GM21576 (cell line): ENCODE data around the gene VPREB1.
"Not testable (repeated sequence)": the region's sequence is repeated elsewhere in the genome, so short reads cannot be mapped to it uniquely, and the experiment has no call there.

Source experiments
- ATAC-seq: cut with Tn5 transposase; IDR thresholded peaks from one replicate; pipeline ENCODE4 v1.9.1; 2021; ENCODE audit warnings: mild to moderate bottlenecking, moderate library complexity; ENCODE audit not compliant: unreplicated experiment

The VPREB1 gene

DNA sequence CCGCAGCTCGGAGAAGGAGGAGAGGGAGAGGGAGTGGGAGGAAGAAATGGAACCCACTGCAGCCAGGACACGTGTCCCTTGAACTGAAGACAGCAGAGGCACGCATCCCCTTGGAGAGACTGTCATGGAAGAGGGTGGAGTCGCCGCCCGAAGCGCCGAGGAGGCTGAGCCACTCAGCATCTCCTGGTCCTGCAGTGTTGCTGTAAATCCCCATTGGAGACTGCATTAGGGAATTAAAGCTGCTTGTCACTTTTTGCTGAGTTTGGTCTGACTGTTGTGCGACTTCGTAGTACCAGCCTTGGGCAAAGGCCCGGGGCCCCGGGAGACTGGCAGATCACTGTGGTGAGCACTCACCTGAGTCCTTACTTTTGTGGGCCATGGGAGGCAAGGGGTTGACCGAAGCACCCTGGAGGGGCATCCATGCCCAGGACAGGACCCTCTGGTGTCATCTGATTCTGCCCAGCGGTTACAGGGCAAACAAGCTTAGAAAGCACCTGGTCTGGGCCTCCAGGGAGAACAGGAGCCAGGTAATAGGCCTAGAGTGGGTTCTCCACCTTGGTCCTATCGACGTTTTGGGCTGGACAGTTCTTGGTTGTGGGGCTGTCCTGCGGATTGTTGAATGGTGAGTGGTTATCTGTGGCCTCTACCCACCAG, 797 bp downstream of the VPREB1 start:
- no peak for ATAC-seq

DNA sequence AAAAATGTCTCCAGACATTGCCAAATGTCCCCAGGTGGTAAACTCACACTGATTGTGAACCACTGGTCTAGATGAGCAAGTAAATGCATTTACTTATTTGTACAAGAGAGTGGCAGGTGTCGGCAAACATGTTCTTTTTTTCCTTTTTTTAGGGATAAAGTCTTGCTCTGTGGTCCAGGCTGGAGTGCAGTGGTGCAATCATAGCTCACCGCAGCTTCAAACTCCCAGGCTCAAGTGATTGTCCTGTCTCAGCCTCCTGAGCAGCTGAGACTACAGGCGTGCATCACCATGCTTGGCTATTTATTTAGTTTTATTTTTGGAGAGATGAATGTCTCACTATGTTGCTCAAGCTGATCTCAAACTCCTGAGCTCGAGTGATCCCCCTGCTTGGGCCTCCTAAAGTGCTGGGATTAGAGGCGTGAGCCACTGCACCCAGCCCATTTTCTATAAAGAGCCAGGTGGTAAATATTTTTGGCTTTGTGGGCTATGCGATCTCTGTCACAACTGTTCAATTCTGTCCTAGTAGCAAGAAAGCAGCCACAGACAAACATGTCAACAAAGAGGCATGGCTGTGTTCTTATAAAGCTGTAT, 1.4 kb downstream of the VPREB1 start:
- no peak for ATAC-seq

DNA sequence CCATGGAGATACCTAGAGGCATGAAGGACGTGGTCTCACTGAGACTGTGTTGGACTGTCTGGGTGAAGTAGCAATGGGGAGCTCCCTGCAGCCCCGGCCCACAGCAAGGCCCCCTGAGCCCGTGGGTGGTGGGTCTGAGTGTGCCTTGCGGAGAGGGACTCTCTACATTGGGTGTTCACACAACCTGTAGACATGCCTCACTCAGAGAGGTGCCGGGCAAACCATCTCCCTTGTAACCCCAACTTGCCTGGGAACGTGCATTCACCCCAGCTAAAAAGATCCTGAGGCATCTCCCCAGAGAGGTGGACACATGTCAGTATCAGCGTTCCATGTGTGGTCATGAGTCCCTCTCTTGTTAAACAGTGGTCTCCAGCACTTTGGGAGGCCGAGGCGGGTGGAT, 2.1 kb downstream of the VPREB1 start:
- ATAC-seq: no peak

DNA sequence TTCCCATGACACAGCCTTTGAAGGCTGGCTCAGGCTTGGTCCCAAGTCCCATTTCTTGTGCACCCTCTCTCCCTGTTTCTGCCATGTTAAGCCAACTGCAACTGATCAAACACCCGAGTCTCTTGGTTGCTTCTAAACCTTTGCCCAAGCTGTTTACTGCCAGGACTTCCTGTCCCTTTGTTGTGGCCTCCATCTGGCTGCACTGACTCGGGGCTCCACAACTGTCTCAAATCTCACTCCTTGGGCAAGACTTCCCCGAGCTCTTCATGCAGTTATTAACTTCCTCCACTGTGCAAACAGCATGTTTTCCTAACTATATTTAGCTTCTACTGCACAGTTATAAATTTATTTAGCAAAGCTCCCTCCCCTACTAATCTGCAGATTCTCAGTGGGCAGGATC, 4.3 kb downstream of the VPREB1 start:
- ATAC-seq: no peak

DNA sequence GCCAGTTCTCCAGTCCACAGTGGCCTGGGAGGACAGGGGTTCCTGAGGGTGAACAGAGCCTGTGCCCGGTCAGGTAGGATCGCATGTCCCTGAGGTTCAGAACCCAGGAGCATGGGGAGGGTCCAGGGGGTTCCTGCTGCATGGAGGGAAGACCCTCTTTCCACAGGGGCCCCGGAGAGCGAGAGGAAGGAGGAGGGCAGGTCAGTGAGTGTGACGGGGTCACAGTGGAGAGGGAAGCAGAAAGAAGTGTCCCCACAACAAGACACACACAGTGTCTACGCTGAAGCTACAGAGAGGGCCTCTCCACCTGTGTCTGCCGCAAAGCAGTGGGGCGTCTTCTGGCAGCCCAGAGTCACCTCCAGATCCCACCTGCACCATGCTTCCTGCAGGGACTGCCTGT, 6.1 kb downstream of the VPREB1 start:
- ATAC-seq: not testable (repeated sequence)

DNA sequence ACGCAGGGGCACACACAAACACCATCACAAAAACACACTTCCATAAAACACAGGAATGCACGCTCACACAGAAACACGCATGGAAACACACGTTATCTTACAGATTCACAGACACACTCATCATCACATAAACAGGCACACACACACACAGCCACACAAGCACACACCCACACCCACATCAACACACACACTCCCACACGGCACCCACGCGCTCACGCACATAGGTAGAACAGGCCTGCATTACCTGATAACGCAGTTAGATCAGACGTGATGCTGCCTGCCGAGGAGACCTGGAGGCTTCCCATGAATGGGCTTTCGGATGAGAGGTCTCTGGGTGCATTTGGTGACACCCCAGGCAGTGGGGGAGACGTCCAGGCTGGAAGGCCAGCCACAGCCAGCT, 11.5 kb downstream of the VPREB1 start:
- ATAC-seq: not testable (repeated sequence)

DNA sequence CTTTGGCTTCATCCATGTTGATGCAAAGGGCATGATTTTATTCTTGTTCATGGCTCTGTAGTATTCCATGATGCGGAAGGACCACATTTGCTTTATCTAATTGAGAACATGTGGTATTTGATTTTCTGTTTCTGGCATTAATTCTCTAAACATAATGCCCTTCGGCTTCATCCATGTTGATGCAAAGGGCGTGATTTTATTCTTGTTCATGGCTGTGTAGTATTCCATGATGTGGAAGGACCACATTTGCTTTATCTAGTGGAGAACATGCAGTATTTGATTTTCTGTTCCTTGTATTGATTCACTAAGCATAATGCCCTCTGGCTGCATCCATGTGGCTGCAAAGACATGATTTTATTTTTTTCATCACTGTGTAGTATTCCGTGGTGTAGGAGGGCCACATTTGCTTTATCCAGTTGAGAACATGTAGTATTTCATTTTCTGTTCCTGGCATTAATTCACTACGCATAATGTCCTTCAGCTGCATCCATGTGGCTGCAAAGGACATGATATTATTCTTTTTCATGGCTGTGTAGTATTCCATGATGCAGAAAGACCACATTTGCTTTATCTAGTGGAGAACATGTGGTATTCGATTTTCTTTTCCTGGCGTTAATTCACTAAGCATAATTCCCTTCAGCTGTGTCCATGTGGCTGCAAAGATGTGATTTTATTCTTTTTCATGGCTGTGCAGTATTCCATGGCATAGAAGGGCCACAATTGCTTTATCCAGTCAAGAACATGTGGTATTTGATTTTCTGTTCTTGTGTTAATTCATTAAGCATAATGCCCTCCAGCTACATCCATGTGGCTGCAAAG, 14.2 kb downstream of the VPREB1 start:
- not testable (repeated sequence) for ATAC-seq

DNA sequence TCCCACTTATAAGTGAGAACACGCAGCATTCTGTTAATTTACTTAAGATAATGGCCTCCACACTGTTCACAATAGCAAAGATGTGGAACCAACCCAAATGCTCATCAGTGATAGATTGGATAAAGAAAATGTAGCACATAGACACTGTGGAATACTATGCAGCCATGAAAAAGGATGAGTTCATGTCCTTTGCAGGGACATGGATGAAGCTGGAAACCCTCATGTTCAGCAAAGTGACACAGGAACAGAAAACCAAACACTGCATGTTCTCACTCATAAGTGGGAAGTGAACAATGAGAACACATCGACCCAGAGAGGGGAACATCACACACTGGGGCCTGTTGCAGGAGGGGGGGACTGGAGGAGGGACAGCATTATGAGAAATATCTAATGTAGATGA, 15.6 kb downstream of the VPREB1 start:
- ATAC-seq: not testable (repeated sequence)

DNA sequence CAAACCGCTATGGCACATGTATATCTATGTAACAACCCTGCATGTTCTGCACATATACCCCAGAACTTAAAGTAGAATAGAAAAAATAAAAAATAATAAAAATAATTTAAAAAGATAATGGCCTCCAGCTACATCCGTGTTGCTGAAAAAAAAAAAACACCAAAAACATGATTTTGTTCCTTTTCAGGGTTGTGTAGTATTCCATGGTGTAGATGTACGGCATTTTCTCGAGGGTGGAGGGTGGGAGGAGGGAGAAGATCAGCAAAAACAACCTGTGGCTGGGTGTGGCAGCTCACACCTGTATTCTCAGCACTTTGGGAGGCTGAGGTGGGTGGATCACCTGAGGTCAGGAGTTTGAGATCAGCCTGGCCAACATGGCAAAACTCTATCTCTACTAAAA, 16.0 kb downstream of the VPREB1 start:
- not testable (repeated sequence) for ATAC-seq

DNA sequence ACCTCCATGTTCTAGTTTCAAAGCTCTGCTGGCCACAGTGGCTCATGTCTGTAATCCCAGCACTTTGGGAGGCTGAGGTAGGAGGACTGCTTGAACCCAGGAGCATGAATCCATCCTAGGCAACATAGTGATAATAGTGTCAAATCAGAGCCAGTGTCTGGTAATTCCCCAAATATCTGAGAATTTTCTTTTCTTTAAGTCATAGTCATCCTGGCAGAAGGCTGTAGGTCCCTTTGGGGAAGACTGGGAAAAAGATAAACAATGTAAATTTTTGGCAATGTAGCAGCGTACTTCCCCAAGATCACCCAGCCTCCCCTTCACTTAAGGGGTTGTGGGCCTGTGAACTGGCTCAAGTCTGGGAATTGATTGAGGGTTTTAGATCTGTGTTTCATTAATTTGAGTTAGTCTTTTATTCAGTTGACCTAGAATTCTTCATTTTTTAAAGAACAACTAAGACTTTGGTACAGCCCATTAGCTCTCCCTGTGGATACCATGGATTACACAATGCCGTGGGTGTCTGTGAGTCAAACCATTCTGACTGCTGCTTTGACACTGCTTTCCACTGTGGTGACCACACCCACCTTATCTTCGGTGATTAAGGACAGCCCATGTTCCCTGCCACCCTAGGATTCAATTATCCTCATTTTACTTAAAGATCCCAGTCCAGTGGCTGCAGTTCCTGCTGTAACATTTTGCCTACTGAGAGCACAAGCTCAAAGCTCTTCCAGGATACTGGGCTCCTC, 17.9 kb downstream of the VPREB1 start:
- not testable (repeated sequence) for ATAC-seq

DNA sequence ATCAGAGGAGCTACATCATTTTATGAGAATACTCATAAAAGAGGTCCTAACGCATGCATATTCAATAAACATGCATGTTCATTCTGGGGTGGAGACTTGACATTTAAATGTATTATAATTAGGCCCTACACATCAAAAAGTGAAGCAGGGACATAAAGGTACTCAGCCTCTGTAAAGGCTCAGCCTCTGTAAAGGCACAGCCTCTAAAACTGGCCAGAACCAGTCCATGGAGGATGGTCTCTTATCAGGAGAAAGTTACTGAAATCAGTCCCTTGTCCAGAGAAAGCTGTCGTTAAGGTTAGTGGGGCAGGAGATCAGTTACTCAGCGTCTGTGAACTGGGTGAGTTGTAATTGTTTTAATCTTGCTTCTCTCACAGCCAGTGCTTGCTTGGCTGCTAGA, 19.2 kb downstream of the VPREB1 start:
- ATAC-seq: not testable (repeated sequence)

DNA sequence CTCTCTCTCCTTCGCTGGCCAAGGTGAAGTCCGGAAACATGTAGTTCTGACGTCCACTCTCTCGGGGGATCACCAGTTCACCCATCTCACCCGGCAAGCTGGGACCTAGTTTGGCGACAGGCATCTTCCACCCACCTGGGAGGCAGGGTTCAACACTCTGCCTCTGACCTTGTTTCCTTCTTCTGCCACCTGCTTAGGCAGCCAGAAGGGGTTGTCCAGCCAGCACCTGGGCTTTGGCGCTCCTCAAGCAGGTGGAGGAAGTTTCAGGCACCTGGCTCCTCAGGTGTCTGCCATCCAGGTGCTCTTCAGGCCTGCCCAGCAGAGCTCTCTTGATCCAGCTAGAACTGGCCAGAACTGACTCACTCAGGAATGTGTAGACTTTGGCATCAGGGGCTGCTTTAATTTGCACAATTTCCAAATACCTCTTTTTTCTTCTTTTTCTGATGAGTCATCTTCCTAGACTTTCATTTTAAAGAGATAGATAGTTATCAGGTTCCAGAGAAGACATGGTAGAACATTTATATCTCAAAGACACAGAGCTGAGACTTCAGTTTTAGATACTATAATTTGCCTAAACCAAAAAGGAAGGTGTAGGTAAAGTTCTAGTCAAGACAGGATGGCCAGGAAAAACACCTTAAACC, 25.6 kb downstream of the VPREB1 start:
- not testable (repeated sequence) for ATAC-seq

DNA sequence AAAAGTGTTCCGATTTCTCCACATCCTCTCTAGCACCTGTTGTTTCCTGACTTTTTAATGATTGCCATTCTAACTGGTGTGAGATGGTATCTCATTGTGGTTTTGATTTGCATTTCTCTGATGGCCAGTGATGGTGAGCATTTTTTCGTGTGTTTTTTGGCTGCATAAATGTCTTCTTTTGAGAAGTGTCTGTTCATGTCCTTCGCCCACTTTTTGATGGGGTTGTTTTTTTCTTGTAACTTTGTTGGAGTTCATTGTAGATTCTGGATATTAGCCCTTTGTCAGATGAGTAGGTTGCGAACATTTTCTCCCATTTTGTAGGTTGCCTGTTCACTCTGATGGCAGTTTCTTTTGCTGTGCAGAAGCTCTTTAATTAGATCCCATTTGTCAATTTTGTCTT, 32.8 kb downstream of the VPREB1 start:
- not testable (repeated sequence) for ATAC-seq

DNA sequence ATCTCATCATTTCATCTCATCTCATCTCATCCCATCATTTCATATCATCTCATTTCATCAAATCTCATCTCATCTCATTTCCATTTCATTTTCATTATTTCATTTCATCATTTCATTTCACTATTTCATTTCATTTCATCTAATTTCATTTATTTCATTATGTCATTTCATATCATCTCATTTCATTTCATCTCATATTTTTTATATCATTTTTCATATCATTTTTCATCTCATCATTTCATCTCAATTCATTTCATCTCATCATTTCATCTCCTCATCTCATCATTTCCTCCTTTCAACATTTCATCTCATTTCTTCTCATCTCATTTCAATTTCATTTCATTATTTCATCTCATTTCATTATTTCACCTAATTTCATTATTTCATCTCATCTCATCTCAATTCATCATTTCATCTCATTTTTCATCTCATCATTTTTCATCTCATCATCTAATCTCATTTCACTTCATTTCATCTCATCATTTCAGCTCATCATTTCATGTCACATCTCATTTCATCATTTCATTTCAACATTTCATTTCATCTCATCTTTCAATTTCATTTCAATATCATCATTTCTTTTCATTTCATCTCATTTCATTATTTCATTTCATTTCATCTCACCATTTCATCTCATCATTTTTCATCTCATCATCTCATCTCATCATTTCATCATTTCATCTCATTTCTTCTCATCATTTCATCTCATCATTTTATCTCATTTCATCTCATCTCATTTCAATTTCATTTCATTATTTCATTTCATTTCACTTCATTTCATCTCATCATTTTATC, 40.6 kb downstream of the VPREB1 start:
- ATAC-seq: not testable (repeated sequence)

DNA sequence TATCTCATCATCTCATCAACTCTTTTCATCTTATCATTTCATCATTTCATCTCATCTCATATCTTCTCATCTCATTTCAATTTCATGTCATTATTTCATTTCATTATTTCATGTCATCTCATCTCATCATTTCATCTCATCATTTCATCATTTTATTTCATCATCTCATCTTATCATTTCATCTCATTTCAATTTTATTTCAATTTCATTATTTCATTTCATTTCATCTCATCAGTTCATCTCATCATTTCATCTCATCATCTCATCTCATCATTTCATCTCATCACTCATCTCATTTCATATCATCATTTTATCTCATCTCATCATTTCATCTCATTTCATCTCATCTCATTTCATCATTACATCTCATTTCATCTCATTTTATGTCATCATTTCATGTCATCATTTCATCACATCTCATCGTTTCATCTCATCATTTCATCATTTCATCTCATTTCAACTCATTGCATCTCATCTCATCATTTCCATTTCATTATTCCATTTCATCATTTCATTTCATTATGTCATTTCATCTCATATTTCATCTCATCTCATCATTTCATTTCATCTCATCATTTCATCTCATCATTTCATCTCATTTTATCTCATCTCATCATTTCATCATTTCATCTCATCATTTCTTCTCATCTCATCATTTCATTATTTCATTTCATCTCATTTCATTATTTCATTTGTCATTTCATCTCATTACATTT, 42.0 kb downstream of the VPREB1 start:
- not testable (repeated sequence) for ATAC-seq

DNA sequence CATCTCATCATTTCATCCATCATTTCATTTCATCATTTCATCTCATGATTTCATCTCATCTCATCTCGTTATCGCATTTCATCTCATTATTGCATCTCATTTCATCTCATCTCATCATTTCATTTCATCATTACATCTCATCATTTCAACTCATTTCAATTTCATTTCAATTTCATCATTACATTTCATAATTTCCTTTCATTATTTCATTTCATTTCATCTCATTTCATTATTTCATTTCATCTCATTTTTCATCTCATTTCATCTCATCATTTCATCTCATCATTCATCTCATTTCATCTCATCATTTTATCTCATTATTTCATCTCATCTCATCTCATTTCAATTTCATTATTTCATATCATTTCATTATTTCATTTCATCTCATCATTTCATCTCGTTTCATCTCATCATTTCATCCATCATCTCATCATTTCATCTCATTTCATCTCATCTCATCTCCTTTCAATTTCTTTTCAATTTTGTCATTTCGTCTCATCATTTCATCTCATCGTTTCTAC, 42.6 kb downstream of the VPREB1 start:
- not testable (repeated sequence) for ATAC-seq

DNA sequence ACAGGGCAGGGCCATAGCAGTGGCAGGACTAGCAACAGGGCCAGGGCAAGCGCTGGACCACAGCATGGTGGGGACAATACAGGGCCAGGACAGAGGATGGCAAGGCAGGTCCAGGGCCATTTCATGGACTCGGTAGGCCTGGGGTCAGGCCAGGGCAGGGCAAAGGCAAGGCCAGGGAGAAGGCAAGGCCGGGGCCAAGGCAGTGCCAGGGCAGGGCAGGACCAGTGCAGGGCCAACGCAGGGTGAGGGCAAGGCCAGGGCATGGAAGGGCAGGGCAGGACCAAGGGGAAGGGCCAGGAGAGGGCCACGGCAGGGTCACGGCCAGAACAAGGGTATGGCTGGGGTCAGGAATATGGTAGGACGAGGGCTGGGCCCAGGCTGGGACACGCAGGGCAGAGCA, 45.1 kb downstream of the VPREB1 start:
- not testable (repeated sequence) for ATAC-seq

DNA sequence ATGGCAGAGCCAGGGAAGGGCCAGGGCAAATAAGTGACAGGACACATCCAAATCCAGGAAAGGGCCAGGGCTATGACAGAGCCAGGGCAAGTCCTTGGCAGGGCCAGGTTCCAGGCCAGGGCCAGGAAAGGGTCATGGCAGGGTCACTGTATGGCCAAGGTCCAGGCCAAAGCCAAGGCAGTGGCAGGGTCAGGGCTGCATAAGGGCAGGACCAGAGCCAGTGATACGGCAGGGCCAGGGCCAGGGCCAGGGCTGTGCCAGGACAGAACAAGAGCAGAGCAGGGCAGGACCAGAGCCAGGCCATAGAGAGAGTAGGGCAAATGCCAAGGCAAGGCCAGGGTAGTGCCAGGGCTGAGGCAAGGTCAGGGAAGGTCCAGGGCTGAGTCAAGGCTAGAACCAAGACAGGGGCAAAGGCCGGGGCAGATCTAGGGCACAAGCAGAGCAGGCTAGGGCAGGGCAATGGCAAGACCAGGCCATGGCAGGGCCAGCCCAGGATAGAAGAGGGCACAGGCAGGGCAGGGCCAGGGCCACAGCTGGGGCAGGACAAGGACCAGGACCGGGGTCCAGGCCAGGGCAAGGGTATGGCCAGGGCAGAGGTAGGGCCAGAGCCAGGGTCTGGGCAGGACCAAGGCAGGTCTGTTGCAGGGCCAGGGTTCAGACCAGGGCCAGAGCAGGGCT, 46.7 kb downstream of the VPREB1 start:
- not testable (repeated sequence) for ATAC-seq
